HAP-1 (cell line): Measurements from ENCODE around the gene APOL4.
"Not testable (repeated sequence)": the region's sequence is repeated elsewhere in the genome, so short reads cannot be mapped to it uniquely, and the experiment has no call there.

Experiments used
- DNase-seq, 2 experiments: peaks; one replicate each; pipeline ENCODE4 v3.0.0-alpha.2; 2016 to 2020; ENCODE audit warnings: low spot score in 2 of 2
- H3K27me3 ChIP-seq: fragments of 250-450 bp; sonication (Bioruptor Pico); 2 replicates; pipeline ENCODE4 v1.5.1; 2020; ENCODE audit warnings: low read depth, mild to moderate bottlenecking, moderate library complexity
- H3K36me3 ChIP-seq: fragments of 250-450 bp; sonication (Bioruptor Pico); replicated peaks from 2 replicates; pipeline ENCODE4 v1.5.1; 2020; ENCODE audit warnings: mild to moderate bottlenecking
- H3K4me1 ChIP-seq: fragments of 250-450 bp; sonication (Bioruptor Pico); 2 replicates; pipeline ENCODE4 v1.5.1; 2020; ENCODE audit warnings: mild to moderate bottlenecking
- H3K4me3 ChIP-seq: fragments of 250-450 bp; sonication (Bioruptor Pico); 2 replicates; pipeline ENCODE4 v1.5.1; 2020; ENCODE audit warnings: mild to moderate bottlenecking, moderate library complexity
- H3K9me3 ChIP-seq: fragments of 250-450 bp; sonication (Bioruptor Pico); 2 replicates; pipeline ENCODE4 v1.5.1; 2020; ENCODE audit warnings: mild to moderate bottlenecking, moderate library complexity
- in situ Hi-C: fragments of 300-500 bp; cut with MboI; formaldehyde crosslinking; loops from 3 replicates; pipeline ENCODE4 v1.14.3; 2020; ENCODE audit warnings: low sequenced_read_pairs, inconsistent platforms, mixed read lengths

Gene APOL4, protein sequence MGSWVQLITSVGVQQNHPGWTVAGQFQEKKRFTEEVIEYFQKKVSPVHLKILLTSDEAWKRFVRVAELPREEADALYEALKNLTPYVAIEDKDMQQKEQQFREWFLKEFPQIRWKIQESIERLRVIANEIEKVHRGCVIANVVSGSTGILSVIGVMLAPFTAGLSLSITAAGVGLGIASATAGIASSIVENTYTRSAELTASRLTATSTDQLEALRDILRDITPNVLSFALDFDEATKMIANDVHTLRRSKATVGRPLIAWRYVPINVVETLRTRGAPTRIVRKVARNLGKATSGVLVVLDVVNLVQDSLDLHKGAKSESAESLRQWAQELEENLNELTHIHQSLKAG

GRCh38 chr22:36201630-36202319 is at the start of gene APOL4:
APOL4 (minus strand) TSS chr22:36201809; CDS start chr22:36201734, 75 bp downstream.
- Histone ChIP-seq H3K4me3 (no peak within 1 kb of the TSS), H3K4me1 (peaks cover 5% of the 10 kb centered on the region; the same call in 1 of the 2 replicates), H3K9me3 (no peaks in the 10 kb centered on the region), H3K27me3 (no peaks in the 10 kb centered on the region; the same call in 1 of the 2 replicates), H3K36me3 (no peaks in the 10 kb centered on the region)
- no peak for DNase-seq
- in situ Hi-C loops: no loop called here

DNA sequence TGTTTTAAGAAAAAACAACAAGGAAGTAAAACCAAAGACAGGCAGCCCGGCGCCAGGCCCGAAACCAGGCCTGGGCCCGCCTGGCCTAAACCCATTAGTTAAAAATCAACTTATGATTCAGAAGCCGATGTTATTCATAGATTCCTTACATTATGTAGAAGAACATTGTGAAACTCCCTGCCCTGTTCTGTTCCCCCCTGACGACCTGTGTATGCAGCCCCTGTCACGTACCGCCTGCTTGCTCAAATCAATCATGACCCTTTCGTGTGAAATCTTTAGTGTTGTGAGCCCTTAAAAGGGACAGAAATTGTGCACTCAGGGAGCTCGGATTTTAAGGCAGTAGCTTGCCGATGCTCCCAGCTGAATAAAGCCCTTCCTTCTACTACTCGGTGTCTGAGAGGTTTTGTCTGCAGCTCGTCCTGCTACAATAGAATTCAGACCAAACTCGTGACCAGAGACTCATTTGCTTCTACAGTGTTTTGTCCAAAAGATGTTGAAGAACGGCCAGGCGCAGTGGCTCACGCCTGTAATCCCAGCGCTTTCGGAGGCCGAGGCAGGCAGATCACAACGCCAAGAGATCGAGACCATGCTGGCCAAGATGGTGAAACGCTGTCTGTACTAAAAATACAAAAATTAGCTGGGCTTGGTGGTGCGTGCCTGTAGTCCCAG is 48.8 kb upstream of the APOL4 start:
- in situ Hi-C loops: not testable (repeated sequence)

GRCh38 chr22:36249160-36249559 is 47.6 kb upstream of the APOL4 start:
- in situ Hi-C loops: no loop called here
- no peak for DNase-seq
- Histone ChIP-seq H3K9me3 (no peaks in the 10 kb centered on the region), H3K27me3 (no peaks in the 10 kb centered on the region), H3K4me1 (no peaks in the 10 kb centered on the region; the same call in 1 of the 2 replicates), H3K36me3 (no peaks in the 10 kb centered on the region), H3K4me3 (no peak overlapping the region)

More for the DNA sequence above, 48.8 kb upstream of the APOL4 start:
- not testable (repeated sequence) for H3K36me3 ChIP-seq, H3K4me3 ChIP-seq, H3K27me3 ChIP-seq, DNase-seq, H3K4me1 ChIP-seq, H3K9me3 ChIP-seq

GRCh38 chr22:36247955-36248354 is 46.3 kb upstream of the APOL4 start:
- in situ Hi-C loops: no loop called here
- Histone ChIP-seq H3K4me1 (no peaks in the 10 kb centered on the region; the same call in 1 of the 2 replicates), H3K36me3 (no peaks in the 10 kb centered on the region), H3K9me3 (peaks cover 1% of the 10 kb centered on the region; the same call in 1 of the 2 replicates), H3K4me3 (no peak overlapping the region), H3K27me3 (no peaks in the 10 kb centered on the region)
- DNase-seq: no peak

DNA sequence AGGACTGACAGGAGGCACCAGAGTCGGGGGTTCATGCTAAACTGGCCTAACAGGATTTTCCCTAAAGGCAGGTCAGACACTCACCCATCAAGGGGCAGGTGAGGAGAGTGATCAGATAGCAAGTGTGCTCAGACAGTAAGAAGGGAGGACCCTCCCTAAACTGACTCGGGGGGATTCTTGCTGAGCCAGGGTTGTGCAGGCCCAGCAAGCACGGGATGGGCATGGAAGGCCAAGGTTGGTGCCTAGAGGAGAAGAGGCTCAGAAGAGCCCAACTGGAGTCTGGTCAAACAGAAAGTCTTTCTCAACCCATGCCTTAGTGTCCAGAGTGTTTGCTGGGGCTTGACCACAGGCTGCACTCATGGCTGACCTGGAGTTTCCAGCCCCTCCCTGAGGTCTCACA is 45.1 kb upstream of the APOL4 start:
- no peaks in the 10 kb centered on the region for H3K27me3 ChIP-seq
- in situ Hi-C loops: no loop called here
- no peaks in the 10 kb centered on the region; the same call in 1 of the 2 replicates for H3K4me1 ChIP-seq
- H3K4me3 ChIP-seq: no peak overlapping the region
- no peaks in the 10 kb centered on the region for H3K36me3 ChIP-seq
- H3K9me3 ChIP-seq: peaks cover 3% of the 10 kb centered on the region; the same call in 1 of the 2 replicates
- no peak for DNase-seq

DNA sequence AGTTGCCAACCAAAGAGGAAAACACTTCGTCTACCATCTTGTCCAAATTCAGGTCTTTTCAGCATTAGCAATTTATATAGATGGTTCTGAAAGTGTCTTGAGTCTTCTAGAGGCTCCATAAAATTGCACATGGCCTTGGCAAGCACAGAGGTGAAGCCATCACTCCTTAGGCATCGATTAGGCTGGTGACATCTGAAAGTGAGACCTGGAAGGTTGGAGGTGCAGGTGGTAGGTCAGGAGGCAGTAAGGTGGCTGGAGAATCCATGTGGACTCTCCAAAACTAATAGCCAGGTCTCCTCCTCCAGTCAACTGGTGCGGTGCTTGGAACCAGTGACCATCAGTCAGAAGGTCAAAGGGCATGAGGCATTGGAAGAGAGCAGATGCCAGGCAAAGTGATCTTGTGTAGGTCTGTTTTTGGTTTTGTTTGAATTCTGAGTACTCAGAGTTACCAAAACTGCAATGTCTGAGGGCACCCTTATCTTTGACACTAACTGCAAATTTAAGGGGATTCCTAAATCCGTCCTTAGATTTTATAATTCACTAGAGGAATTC is 44.3 kb upstream of the APOL4 start:
- Histone ChIP-seq H3K9me3 (peaks cover 3% of the 10 kb centered on the region; the same call in 1 of the 2 replicates), H3K36me3 (no peaks in the 10 kb centered on the region), H3K4me1 (no peaks in the 10 kb centered on the region), H3K27me3 (no peaks in the 10 kb centered on the region), H3K4me3 (no peak overlapping the region)
- in situ Hi-C loops: no loop called here
- DNase-seq: no peak

GRCh38 chr22:36244522-36245391 is 43.1 kb upstream of the APOL4 start:
- in situ Hi-C loops: no loop called here
- H3K27me3 ChIP-seq: no peaks in the 10 kb centered on the region
- no peaks in the 10 kb centered on the region for H3K36me3 ChIP-seq
- H3K4me3 ChIP-seq: no peak overlapping the region
- no peaks in the 10 kb centered on the region for H3K4me1 ChIP-seq
- H3K9me3 ChIP-seq: peaks cover 3% of the 10 kb centered on the region; the same call in 1 of the 2 replicates
- no peak for DNase-seq

DNA sequence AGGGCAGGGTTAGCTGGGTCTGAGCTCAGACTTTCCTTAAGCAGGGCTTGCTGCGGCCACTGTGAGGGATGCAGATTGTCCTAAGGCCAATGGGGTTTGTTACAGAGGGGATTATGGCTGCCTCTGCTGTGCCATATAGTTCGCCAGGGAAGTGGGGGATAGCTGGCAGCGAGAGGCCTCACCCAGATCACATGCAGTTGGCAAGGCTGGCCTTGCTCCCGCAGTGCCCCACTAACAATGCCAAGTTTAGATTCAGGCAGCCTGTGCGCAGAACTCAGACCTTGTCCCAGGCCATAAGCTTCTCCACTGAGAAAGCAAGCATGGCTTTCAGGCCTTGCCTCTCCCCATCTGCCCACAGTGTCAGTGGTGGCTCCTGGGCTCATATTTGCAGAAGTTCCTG is 42.4 kb upstream of the APOL4 start:
- no peaks in the 10 kb centered on the region for H3K27me3 ChIP-seq

GRCh38 chr22:36239401-36240171 is 38.0 kb upstream of the APOL4 start, which contains the start of gene APOL2:
APOL2 (minus strand) TSS chr22:36239527; CDS start chr22:36233162, 6,365 bp downstream.
- peak; percentile 84 to 87 for DNase-seq
- Histone ChIP-seq H3K36me3 (no peaks in the 10 kb centered on the region), H3K27me3 (no peaks in the 10 kb centered on the region), H3K9me3 (peaks cover 3% of the 10 kb centered on the region), H3K4me3 (peak within 1 kb of the TSS; percentile 35), H3K4me1 (peaks cover 6% of the 10 kb centered on the region)
- in situ Hi-C loops: no loop called here

More for the DNA sequence above, 42.4 kb upstream of the APOL4 start:
- in situ Hi-C loops: no loop called here
- H3K9me3 ChIP-seq: peaks cover 3% of the 10 kb centered on the region; the same call in 1 of the 2 replicates
- no peaks in the 10 kb centered on the region for H3K36me3 ChIP-seq
- DNase-seq: no peak
- H3K4me3 ChIP-seq: no peak overlapping the region
- H3K4me1 ChIP-seq: no peaks in the 10 kb centered on the region

- Histone ChIP-seq H3K27me3 (no peaks in the 10 kb centered on the region), H3K4me3 (peak overlapping the region; percentile 35), H3K9me3 (peaks cover 3% of the 10 kb centered on the region), H3K4me1 (peaks cover 9% of the 10 kb centered on the region), H3K36me3 (no peaks in the 10 kb centered on the region)
- in situ Hi-C loops: no loop called here
- peak in 1 of 2 experiments; percentile 29 for DNase-seq
These were observed 37.5 kb upstream of the APOL4 start for GRCh38 chr22:36239150-36239400.

DNA sequence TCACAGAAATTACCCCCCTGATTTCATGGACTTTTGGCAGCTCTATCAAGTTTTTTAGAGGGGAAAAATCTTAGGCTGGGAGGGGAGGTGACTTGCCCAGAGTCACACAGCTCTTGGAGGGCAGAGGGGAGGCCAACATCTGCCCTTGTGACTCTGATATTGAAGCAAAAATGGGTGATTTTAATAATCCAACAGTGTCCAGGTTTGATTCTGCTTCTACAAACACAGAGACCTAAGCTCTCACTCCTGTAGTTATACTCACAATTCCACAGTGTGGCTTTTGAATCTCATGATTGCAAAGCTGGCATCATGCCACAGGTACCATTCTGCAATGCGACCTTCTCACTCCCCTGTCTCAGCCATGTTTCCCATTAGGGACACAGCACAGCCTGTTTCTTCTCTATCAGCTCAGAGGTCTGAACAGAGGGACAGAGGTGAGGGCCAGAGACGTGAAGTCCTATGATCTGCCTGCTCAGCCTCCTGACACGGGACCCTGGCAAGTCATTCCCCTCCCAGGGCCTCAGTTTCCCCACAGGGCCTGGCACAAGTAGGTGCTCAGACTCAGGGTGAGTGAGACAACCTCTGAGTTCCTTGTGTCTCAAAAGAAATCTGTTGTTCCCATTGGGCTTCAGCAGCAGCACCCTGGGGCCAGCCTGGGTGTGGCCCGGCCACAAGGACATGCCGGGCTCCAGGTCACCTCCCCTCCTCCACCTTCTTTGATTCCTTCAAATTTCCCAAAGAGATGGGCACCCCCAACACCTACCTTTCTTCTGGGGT is 37.0 kb upstream of the APOL4 start:
- Histone ChIP-seq H3K4me1 (peaks cover 11% of the 10 kb centered on the region), H3K4me3 (peak overlapping the region; percentile 35), H3K36me3 (no peaks in the 10 kb centered on the region), H3K9me3 (peaks cover 3% of the 10 kb centered on the region), H3K27me3 (no peaks in the 10 kb centered on the region)
- DNase-seq: no peak
- in situ Hi-C loops: no loop called here
